ENCODE results near the gene TRIM8.

- TF ChIP-seq MTA3 (IDR thresholded peaks at IDR 0.05; ENCODE audit: borderline replicate concordance): no peak
- no peak for TF ChIP-seq CTCF (IDR thresholded peaks at IDR 0.05 in 2 of 3, conservative IDR thresholded peaks at IDR 0.05 in 1 of 3; ENCODE audit: insufficient read depth in 2 of 3, low read depth in 1 of 3, low read length in 3 of 3)
Measured at GRCh38 chr10:102600816-102601215, 43.5 kb upstream of the TRIM8 start.
